ENCODE measurements around the gene PDE4DIP.
"Not testable (repeated sequence)": the region's sequence is repeated elsewhere in the genome, so short reads cannot be mapped to it uniquely, and the experiment has no call there.

DNA sequence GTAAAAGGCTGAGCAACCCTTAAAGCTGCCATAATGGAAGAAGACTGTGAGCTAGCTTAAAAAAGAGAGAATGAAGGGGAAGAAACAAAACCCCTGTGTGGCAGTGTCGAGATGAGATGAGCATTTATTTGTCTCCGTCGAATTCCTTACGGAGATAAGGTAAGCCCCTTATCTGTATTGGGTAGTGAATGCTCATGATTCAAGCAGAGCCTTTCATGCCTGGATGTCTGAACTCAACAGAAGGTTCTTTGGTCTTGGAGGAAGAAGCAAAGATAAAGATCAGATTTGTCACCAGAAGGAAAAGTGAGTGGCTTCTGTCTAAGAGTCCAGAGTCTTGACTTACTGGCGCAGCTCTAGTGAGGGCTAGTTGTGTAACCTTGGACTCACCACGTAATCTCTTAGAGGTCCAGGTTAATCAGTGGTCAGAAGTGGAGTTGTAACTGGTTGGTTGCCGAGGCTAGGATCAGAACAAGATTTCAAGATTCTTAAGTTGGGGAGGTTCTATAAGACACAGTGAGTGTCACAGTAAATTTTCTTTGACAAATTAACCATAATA, 146.1 kb downstream of the PDE4DIP start:
- TF ChIP-seq, protein P1, sequence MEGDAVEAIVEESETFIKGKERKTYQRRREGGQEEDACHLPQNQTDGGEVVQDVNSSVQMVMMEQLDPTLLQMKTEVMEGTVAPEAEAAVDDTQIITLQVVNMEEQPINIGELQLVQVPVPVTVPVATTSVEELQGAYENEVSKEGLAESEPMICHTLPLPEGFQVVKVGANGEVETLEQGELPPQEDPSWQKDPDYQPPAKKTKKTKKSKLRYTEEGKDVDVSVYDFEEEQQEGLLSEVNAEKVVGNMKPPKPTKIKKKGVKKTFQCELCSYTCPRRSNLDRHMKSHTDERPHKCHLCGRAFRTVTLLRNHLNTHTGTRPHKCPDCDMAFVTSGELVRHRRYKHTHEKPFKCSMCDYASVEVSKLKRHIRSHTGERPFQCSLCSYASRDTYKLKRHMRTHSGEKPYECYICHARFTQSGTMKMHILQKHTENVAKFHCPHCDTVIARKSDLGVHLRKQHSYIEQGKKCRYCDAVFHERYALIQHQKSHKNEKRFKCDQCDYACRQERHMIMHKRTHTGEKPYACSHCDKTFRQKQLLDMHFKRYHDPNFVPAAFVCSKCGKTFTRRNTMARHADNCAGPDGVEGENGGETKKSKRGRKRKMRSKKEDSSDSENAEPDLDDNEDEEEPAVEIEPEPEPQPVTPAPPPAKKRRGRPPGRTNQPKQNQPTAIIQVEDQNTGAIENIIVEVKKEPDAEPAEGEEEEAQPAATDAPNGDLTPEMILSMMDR (IDR thresholded peaks at IDR 0.05; ENCODE audit: low read length): not testable (repeated sequence)
- TF ChIP-seq EZH2 (IDR thresholded peaks at IDR 0.05; ENCODE audit: borderline replicate concordance, low read length): not testable (repeated sequence)

All from OCI-LY1 (cell line).